Fibroblast of lung (primary cell): Measurements from ENCODE around the gene CARD18. TPM values are rescaled to one million over a fixed set of nuclear protein-coding genes. Genes with fewer than 3 reads are reported as not detected.

Source experiments
- DNase-seq, 2 donors: peaks; one replicate each; pipeline versions ENCODE4 v3.0.0 to v3.0.0-alpha.2; 2010; ENCODE audit warnings: low read depth in 2 of 2
- H2AFZ ChIP-seq: 2 replicates; pipeline ENCODE4 v1.5.1; 2012; ENCODE audit warnings: low read length, control low read depth, inconsistent platforms
- H3K27ac ChIP-seq: 2 replicates; pipeline ENCODE4 v1.5.1; 2011; ENCODE audit warnings: low read length, control low read depth; ENCODE audit not compliant: insufficient read depth
- H3K27me3 ChIP-seq: 2 replicates; pipeline ENCODE4 v1.5.1; 2011; ENCODE audit warnings: mild to moderate bottlenecking, low read length; ENCODE audit not compliant: control insufficient read depth, insufficient read depth
- H3K36me3 ChIP-seq: 2 replicates; pipeline ENCODE4 v1.5.1; 2011; ENCODE audit warnings: low read length; ENCODE audit not compliant: control insufficient read depth, insufficient read depth
- H3K4me1 ChIP-seq: 2 replicates; pipeline ENCODE4 v1.5.1; 2011; ENCODE audit warnings: low read length; ENCODE audit not compliant: control insufficient read depth, insufficient read depth; ENCODE audit errors: extremely low read depth
- H3K4me2 ChIP-seq: 2 replicates; pipeline ENCODE4 v1.5.1; 2011; ENCODE audit warnings: low read length, control low read depth; ENCODE audit not compliant: insufficient read depth; ENCODE audit errors: extremely low read depth
- H3K4me3 ChIP-seq, 4 experiments: fragments of 200-600 bp in 1 of 4; sonication (generic) in 1 of 4; replicated peaks in 1 of 4; 2 replicates each; pipeline ENCODE4 v1.5.1; 2011 to 2016; ENCODE audit warnings: low read length in 4 of 4, low read depth in 3 of 4, mild to moderate bottlenecking in 3 of 4, control low read depth in 2 of 4, inconsistent platforms in 1 of 4, mixed read lengths in 1 of 4; ENCODE audit not compliant: insufficient read depth in 1 of 4; ENCODE audit errors: control extremely low read depth in 1 of 4
- H3K79me2 ChIP-seq: 2 replicates; pipeline ENCODE4 v1.5.1; 2012; ENCODE audit warnings: mild to moderate bottlenecking, low read length, inconsistent platforms; ENCODE audit not compliant: control insufficient read depth, insufficient read depth
- H3K9ac ChIP-seq: 2 replicates; pipeline ENCODE4 v1.5.1; 2011; ENCODE audit warnings: mild to moderate bottlenecking, low read length, control low read depth; ENCODE audit not compliant: insufficient read depth
- H3K9me3 ChIP-seq: 2 replicates; pipeline ENCODE4 v1.5.1; 2012; ENCODE audit warnings: low read depth, low read length; ENCODE audit not compliant: control insufficient read depth, insufficient read depth
- H4K20me1 ChIP-seq: 2 replicates; pipeline ENCODE4 v1.5.1; 2011; ENCODE audit warnings: low read length; ENCODE audit not compliant: control insufficient read depth, insufficient read depth; ENCODE audit errors: extremely low read depth
- EZH2 ChIP-seq: IDR thresholded peaks from 2 replicates; pipeline ENCODE4 v1.5.1; 2012; ENCODE audit warnings: low read length, control low read depth, mild to moderate bottlenecking; ENCODE audit errors: missing control alignments
- polyA plus RNA-seq, 2 donors: library from polyadenylated mRNA; depleted of rRNA in 1 of 2; stranded (reverse) in 1 of 2; unstranded in 1 of 2; fragments of >200 nt; gene quantifications; 2 replicates each; pipeline ENCODE4 v1.2.1, GENCODE V29; 2011 to 2012; ENCODE audit warnings: missing spikeins in 1 of 2
- total RNA-seq: library from RNA; depleted of rRNA; stranded (reverse); fragments of >200 nt; gene quantifications from 2 replicates; pipeline ENCODE4 v1.2.1, GENCODE V29; 2014
- TF ChIP-seq, protein P1 (sequence below), 2 donors: IDR thresholded peaks in 1 of 2; conservative IDR thresholded peaks in 1 of 2; 1 replicate in 1 of 2; 2 replicates in 1 of 2; pipeline ENCODE4 v1.5.1; 2011 to 2012; ENCODE audit warnings: low read length in 2 of 2, control low read depth in 1 of 2, inconsistent platforms in 1 of 2, low read depth in 1 of 2, mild to moderate bottlenecking in 1 of 2

The CARD18 gene
- total and polyA plus RNA-seq, 2 donors (not counting 1 experiment from before 2014, with no cell fraction given), result not detected

DNA sequence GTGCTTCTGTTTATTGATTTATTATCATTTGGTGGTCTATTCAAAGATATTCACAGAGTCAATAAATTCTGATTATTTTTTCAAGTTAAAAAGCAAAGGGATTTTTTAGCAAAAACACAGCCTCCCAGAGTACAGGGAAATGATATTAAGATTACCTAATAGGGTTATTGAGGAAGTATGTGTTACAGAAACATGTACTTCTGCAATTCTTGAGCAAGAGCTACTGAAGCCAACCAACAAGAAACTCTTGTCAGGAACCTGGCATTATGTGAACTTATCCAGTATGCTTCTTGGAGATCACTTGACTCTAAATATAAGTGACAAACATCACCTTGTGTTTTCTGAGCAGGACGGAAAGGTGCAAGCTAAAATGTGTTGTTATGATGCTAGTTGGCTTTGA lies 42.0 kb upstream of the CARD18 start:
- no peaks in the 10 kb centered on the region for H3K79me2 ChIP-seq
- H3K9ac ChIP-seq, result no peak overlapping the region
- no peak overlapping the region for H3K4me2 ChIP-seq
- peaks cover 6% of the 10 kb centered on the region for H3K4me1 ChIP-seq
- no peak overlapping the region for H3K4me3 ChIP-seq
- no peaks in the 10 kb centered on the region for H4K20me1 ChIP-seq
- H3K27me3 ChIP-seq, result no peaks in the 10 kb centered on the region
- no peak for TF ChIP-seq EZH2
- TF ChIP-seq, protein P1, sequence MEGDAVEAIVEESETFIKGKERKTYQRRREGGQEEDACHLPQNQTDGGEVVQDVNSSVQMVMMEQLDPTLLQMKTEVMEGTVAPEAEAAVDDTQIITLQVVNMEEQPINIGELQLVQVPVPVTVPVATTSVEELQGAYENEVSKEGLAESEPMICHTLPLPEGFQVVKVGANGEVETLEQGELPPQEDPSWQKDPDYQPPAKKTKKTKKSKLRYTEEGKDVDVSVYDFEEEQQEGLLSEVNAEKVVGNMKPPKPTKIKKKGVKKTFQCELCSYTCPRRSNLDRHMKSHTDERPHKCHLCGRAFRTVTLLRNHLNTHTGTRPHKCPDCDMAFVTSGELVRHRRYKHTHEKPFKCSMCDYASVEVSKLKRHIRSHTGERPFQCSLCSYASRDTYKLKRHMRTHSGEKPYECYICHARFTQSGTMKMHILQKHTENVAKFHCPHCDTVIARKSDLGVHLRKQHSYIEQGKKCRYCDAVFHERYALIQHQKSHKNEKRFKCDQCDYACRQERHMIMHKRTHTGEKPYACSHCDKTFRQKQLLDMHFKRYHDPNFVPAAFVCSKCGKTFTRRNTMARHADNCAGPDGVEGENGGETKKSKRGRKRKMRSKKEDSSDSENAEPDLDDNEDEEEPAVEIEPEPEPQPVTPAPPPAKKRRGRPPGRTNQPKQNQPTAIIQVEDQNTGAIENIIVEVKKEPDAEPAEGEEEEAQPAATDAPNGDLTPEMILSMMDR (conservative IDR thresholded peaks at IDR 0.05 in 1 of 2, IDR thresholded peaks at IDR 0.05 in 1 of 2; ENCODE audit: low read depth in 1 of 2, low read length in 2 of 2), result no peak
- H3K36me3 ChIP-seq, result no peaks in the 10 kb centered on the region
- no peak overlapping the region for H3K27ac ChIP-seq
- no peak overlapping the region for H2AFZ ChIP-seq
- peak; percentile 13 to 70 for DNase-seq
- no peaks in the 10 kb centered on the region for H3K9me3 ChIP-seq

DNA sequence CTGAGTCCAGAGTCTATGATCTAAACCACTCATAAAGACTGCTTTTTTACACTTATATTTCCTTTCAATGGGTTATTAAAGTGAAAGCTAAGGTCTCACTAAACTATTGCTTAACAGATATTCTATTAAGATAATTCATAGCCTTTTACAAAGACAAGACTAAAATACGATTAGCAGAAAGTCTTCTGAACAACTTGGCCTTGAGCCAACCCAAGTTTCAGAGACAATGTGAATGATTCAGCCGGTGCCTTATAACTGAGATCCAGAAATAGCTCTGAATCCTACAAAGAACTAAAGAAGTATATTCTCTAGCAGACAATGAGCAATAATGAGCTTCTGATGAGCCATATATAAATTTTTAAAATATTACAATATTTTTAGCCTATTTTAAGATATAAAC lies 41.5 kb upstream of the CARD18 start:
- Histone ChIP-seq H3K9ac (no peak overlapping the region), H3K79me2 (no peaks in the 10 kb centered on the region), H3K9me3 (no peaks in the 10 kb centered on the region), H3K4me3 (no peak overlapping the region), H3K27ac (no peak overlapping the region), H3K27me3 (no peaks in the 10 kb centered on the region), H2AFZ (no peak overlapping the region), H3K36me3 (no peaks in the 10 kb centered on the region), H3K4me2 (peak overlapping the region; percentile 35), H4K20me1 (no peaks in the 10 kb centered on the region), H3K4me1 (peaks cover 6% of the 10 kb centered on the region)
- peak; percentile 67 to 78 for DNase-seq
- TF ChIP-seq, protein P1 (conservative IDR thresholded peaks at IDR 0.05 in 1 of 2, IDR thresholded peaks at IDR 0.05 in 1 of 2; ENCODE audit: low read depth in 1 of 2, low read length in 2 of 2), result no peak
- TF ChIP-seq EZH2, result no peak

DNA sequence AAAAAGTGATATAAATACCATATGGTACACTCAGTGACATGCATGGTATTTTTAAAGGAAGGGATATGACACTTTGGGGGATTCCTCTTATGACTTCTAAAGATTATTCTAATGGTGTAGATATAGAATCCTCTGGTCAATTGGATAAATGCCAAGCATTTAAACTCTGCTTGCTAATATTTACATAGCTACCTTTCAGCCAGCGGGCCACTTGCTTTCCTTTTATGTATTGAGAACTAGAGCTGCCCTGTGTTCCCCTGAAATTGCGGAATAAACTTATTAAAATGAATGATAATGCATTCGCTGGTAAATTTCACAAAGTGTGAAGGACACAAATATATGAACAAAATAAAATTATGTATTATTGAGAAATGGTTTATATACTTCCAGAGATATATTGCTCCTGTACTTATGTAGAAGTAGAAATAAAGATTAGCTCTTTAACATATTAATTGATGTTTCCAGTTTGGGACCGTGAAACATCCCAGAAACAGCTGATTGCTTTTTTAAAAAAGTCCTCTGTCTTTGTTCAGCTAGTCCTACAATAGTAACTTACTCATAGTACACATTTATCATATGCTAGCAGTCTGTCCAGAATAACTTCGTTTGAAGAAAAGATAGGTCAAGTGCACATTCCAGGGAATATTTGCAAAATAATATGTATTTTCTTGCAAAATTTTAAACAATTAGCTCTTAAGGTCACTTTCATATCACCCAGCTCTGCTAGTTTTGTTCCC lies 40.1 kb upstream of the CARD18 start:
- no peaks in the 10 kb centered on the region for H3K9me3 ChIP-seq
- no peaks in the 10 kb centered on the region for H3K79me2 ChIP-seq
- peak; percentile 12 to 13 for DNase-seq
- no peak overlapping the region for H3K4me2 ChIP-seq
- TF ChIP-seq, protein P1 (conservative IDR thresholded peaks at IDR 0.05 in 1 of 2, IDR thresholded peaks at IDR 0.05 in 1 of 2; ENCODE audit: low read depth in 1 of 2, low read length in 2 of 2), result no peak
- no peak for TF ChIP-seq EZH2
- H3K36me3 ChIP-seq, result no peaks in the 10 kb centered on the region
- H3K27me3 ChIP-seq, result no peaks in the 10 kb centered on the region
- no peak overlapping the region for H3K9ac ChIP-seq
- H3K27ac ChIP-seq, result no peak overlapping the region
- no peaks in the 10 kb centered on the region for H4K20me1 ChIP-seq
- H3K4me3 ChIP-seq, result no peak overlapping the region
- no peak overlapping the region for H2AFZ ChIP-seq
- H3K4me1 ChIP-seq, result peaks cover 6% of the 10 kb centered on the region
